Neuronal stem cell (in vitro differentiated cells): ENCODE results near the gene UNCX.

Source experiments
- DNase-seq: peaks from one replicate; pipeline ENCODE4 v3.0.0-alpha.2; 2013; ENCODE audit warnings: low spot score
- H2AFZ ChIP-seq: one replicate; pipeline ENCODE4 v1.6.1; 2013; ENCODE audit warnings: mild to moderate bottlenecking, low read length, inconsistent platforms
- H2AK5ac ChIP-seq: 2 replicates; pipeline ENCODE4 v1.6.1; 2013; ENCODE audit warnings: low read depth, mild to moderate bottlenecking, inconsistent platforms, low read length, moderate library complexity, mixed read lengths
- H2BK120ac ChIP-seq: 2 replicates; pipeline ENCODE4 v1.6.1; 2013; ENCODE audit warnings: low read depth, mild to moderate bottlenecking, inconsistent platforms, low read length, moderate library complexity, mixed read lengths
- H2BK12ac ChIP-seq: one replicate; pipeline ENCODE4 v1.6.1; 2013; ENCODE audit warnings: low read length, inconsistent platforms
- H2BK15ac ChIP-seq: 2 replicates; pipeline ENCODE4 v1.6.1; 2013; ENCODE audit warnings: mild to moderate bottlenecking, low read length, inconsistent platforms, mixed read lengths
- H2BK5ac ChIP-seq: one replicate; pipeline ENCODE4 v1.6.1; 2013; ENCODE audit warnings: inconsistent platforms, mild to moderate bottlenecking, low read length, moderate library complexity
- H3K14ac ChIP-seq: one replicate; pipeline ENCODE4 v1.6.1; 2013; ENCODE audit warnings: low read length, inconsistent platforms
- H3K18ac ChIP-seq: 2 replicates; pipeline ENCODE4 v1.6.1; 2013; ENCODE audit warnings: low read length, inconsistent platforms
- H3K23ac ChIP-seq: 2 replicates; pipeline ENCODE4 v1.6.1; 2013; ENCODE audit warnings: low read depth, mild to moderate bottlenecking, mixed read lengths, low read length, inconsistent platforms; ENCODE audit not compliant: poor library complexity
- H3K27ac ChIP-seq: replicated peaks from 3 replicates; pipeline ENCODE4 v1.5.1; 2013; ENCODE audit warnings: low read length, inconsistent platforms
- H3K27me3 ChIP-seq, 3 experiments: 2 replicates each; pipeline ENCODE4 v1.6.1; 2013; ENCODE audit warnings: low read length in 3 of 3, mild to moderate bottlenecking in 2 of 3, inconsistent platforms in 1 of 3, low read depth in 1 of 3, mixed read lengths in 1 of 3, moderate library complexity in 1 of 3; ENCODE audit not compliant: control insufficient read depth in 3 of 3, insufficient read depth in 3 of 3
- H3K36me3 ChIP-seq, 2 donors: replicated peaks in 1 of 2; 2 replicates each; pipeline ENCODE4 v1.6.1; 2013; ENCODE audit warnings: low read length in 2 of 2; ENCODE audit not compliant: control insufficient read depth in 2 of 2, insufficient read depth in 2 of 2
- H3K4ac ChIP-seq: 2 replicates; pipeline ENCODE4 v1.6.1; 2013; ENCODE audit warnings: inconsistent platforms, mild to moderate bottlenecking, low read length, moderate library complexity
- H3K4me1 ChIP-seq, 2 donors: 1 replicate in 1 of 2; 2 replicates in 1 of 2; pipeline ENCODE4 v1.6.1; 2013; ENCODE audit warnings: low read length in 2 of 2, low read depth in 1 of 2; ENCODE audit not compliant: control insufficient read depth in 2 of 2, insufficient read depth in 1 of 2
- H3K4me2 ChIP-seq: one replicate; pipeline ENCODE4 v1.6.1; 2013; ENCODE audit warnings: mild to moderate bottlenecking, low read length, inconsistent platforms; ENCODE audit not compliant: insufficient read depth, poor library complexity, severe bottlenecking
- H3K4me3 ChIP-seq, 2 donors: 2 replicates each; pipeline ENCODE4 v1.5.1; 2013; ENCODE audit warnings: low read length in 2 of 2, mild to moderate bottlenecking in 2 of 2, inconsistent platforms in 1 of 2, moderate library complexity in 1 of 2
- H3K79me1 ChIP-seq: one replicate; pipeline ENCODE4 v1.6.1; 2013; ENCODE audit warnings: low read depth, mild to moderate bottlenecking, inconsistent platforms, low read length, moderate library complexity
- H3K9ac ChIP-seq: one replicate; pipeline ENCODE4 v1.6.1; 2013; ENCODE audit warnings: mild to moderate bottlenecking, low read depth, low read length, inconsistent platforms; ENCODE audit not compliant: poor library complexity
- H3K9me3 ChIP-seq, 2 donors: replicated peaks in 1 of 2; 2 replicates each; pipeline versions ENCODE3 to v1.6.1; 2013; ENCODE audit warnings: low read length in 2 of 2, mild to moderate bottlenecking in 2 of 2, inconsistent platforms in 1 of 2, low read depth in 1 of 2, mixed read lengths in 1 of 2, moderate library complexity in 1 of 2; ENCODE audit not compliant: control insufficient read depth in 2 of 2, insufficient read depth in 1 of 2
- H4K8ac ChIP-seq: one replicate; pipeline ENCODE4 v1.6.1; 2013; ENCODE audit warnings: low read depth, mild to moderate bottlenecking, inconsistent platforms, low read length, moderate library complexity
- H4K91ac ChIP-seq: one replicate; pipeline ENCODE4 v1.6.1; 2013; ENCODE audit warnings: low read length, low read depth, mild to moderate bottlenecking, inconsistent platforms; ENCODE audit not compliant: poor library complexity
- WGBS, 2 donors: extraction: QIAGEN DNeasy Blood & Tissue Kit; methylation state at CpG; one replicate each; pipeline ENCODE4 v1.1.7; 2013; ENCODE audit warnings: missing lambda C conversion rate in 2 of 2, mixed read lengths in 1 of 2; ENCODE audit not compliant: insufficient read length in 2 of 2, insufficient replicate concordance in 1 of 2; ENCODE audit errors: extremely low coverage in 2 of 2; 5-methylcytosine and 5-hydroxymethylcytosine counted together

The UNCX gene

DNA sequence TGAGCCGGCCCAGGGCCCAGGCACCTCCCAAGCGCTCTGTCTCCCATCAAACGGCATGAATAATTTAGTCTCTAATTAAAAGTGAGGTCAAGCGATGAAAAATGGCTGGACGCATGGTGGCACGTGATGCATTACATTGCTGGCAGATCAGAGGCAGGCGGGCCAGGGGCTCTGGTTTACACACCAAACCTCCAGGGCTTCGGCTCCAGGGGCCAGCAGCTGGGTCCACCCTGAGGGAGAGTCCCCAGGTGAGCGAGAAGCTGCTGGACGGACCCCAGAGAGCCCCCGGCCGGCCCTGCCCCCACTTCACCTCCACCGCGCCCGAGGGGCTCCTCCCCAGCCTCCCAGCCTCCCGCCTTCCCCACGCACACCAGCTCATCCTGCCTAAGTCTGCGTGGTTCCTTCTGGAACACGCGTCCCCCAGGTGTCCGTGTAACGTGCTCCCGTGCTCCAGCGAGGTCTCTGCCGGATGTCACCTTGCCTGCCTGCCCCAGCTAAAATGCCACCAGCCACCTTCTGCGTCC, 23.2 kb downstream of the UNCX start:
- Histone ChIP-seq H3K23ac (peak overlapping the region; percentile 27), H3K4me2 (no peak overlapping the region), H2BK120ac (no peak overlapping the region), H3K36me3 (no peaks in the 10 kb centered on the region), H3K4me3 (no peak overlapping the region), H3K4ac (no peak overlapping the region), H2BK15ac (peak overlapping the region; percentile 82), H3K27me3 (peaks cover 0 to 89% (median 0%) of the 10 kb centered on the region in 3 experiments), H2AFZ (no peak overlapping the region), H2BK5ac (peak overlapping the region; percentile 88), H4K91ac (no peak overlapping the region), H3K27ac (no peak overlapping the region), H3K14ac (no peak overlapping the region), H3K18ac (peak overlapping the region; percentile 67), H3K9ac (no peak overlapping the region), H3K79me1 (no peaks in the 10 kb centered on the region), H4K8ac (peak overlapping the region; percentile 68), H3K9me3 (no peaks in the 10 kb centered on the region), H2BK12ac (peak overlapping the region; percentile 46), H2AK5ac (peak overlapping the region; percentile 77), H3K4me1 (peaks cover 0 to 4% of the 10 kb centered on the region in 2 donors)
- no peak for DNase-seq
- WGBS, 2 donors: no CpG with 5 or more reads among the region's 26 CpGs

DNA sequence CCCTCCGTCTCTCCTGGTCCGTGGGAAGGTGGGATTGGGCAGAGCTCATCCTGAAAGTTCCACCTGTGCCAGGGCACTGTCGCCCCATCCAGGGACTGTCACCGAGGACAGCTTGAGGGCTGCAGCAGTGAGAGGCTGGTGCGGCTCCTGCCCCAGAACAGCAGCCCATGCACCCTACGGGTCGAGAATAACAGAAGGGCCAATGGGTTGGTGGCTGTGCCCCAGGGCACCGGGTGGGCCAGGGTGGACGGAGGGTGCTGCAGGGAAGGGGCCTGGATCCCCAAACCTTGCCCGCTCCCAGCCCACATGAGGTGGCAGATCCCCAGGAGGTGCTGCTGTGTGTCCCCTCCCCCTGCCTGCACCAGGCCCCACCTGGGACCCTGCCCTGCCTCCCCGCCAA, 23.9 kb downstream of the UNCX start:
- Histone ChIP-seq H2BK12ac (no peak overlapping the region), H3K4me3 (no peak overlapping the region), H3K79me1 (no peaks in the 10 kb centered on the region), H2AFZ (no peak overlapping the region), H3K9me3 (no peaks in the 10 kb centered on the region), H2BK5ac (peak overlapping the region; percentile 88), H2BK15ac (peak overlapping the region; percentile 82), H3K4me1 (peaks cover 0 to 4% of the 10 kb centered on the region in 2 donors), H2AK5ac (peak overlapping the region; percentile 71), H3K9ac (no peak overlapping the region), H3K4ac (peak overlapping the region; percentile 23), H2BK120ac (no peak overlapping the region), H3K36me3 (no peaks in the 10 kb centered on the region), H4K91ac (no peak overlapping the region), H3K4me2 (no peak overlapping the region), H3K23ac (peak overlapping the region; percentile 80), H4K8ac (peak overlapping the region; percentile 17), H3K27me3 (peaks cover 0 to 89% (median 0%) of the 10 kb centered on the region in 3 experiments), H3K18ac (peak overlapping the region; percentile 71), H3K14ac (no peak overlapping the region), H3K27ac (no peak overlapping the region)
- no peak for DNase-seq
- WGBS, 2 donors: no CpG with 5 or more reads among the region's 11 CpGs

DNA sequence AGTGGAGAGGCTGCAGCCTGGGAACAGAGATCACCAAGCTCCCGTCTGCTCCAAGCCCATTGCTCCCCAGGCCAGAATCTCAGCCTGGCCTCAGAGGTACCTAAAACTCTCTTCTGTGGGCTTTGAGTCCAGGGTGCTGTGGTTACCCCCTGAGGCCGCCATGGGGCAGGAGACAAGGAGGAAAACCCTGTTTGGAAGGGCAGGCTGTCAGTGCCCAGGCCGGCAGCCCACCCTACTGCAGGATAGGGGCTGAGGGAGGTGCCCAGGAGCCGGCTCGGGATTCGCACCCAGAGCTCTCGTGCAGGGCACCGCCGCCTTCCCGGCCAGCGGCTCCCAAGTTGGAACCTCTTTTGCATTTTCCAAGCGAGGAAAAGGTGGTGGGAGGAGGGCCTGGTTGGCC, 24.5 kb downstream of the UNCX start:
- Histone ChIP-seq H3K23ac (no peak overlapping the region), H2BK120ac (no peak overlapping the region), H3K27ac (no peak overlapping the region), H2AK5ac (peak overlapping the region; percentile 71), H2BK5ac (no peak overlapping the region), H3K4me3 (no peak overlapping the region), H2BK15ac (peak overlapping the region; percentile 37), H3K18ac (no peak overlapping the region), H3K14ac (no peak overlapping the region), H3K4me1 (peaks cover 0 to 4% of the 10 kb centered on the region in 2 donors), H3K4me2 (no peak overlapping the region), H3K27me3 (peaks cover 0 to 85% (median 0%) of the 10 kb centered on the region in 3 experiments), H2AFZ (no peak overlapping the region), H3K36me3 (no peaks in the 10 kb centered on the region), H4K91ac (no peak overlapping the region), H2BK12ac (no peak overlapping the region), H4K8ac (no peak overlapping the region), H3K79me1 (no peaks in the 10 kb centered on the region), H3K4ac (no peak overlapping the region), H3K9ac (no peak overlapping the region), H3K9me3 (no peaks in the 10 kb centered on the region)
- DNase-seq: no peak
- WGBS, 2 donors: no CpG with 5 or more reads among the region's 12 CpGs

DNA sequence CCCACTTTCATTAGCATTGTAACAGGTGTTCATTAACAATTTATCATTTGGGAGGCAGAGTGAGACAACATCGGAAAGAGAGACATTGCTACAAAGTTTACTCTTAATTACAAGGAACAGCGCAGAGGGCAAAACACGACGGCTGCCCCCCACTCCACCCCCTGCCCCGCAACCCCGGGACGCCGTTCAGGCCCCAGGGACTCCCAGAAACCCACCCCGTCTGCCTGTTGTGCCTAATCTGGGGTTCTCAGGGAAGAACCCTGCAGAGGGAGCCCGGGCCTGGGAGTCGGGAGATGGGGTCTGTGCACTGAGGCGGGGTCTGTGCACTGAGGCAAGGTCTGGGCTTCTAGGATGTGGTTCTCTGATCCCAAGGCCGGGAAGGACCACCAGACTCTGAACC, 25.2 kb downstream of the UNCX start:
- no peak overlapping the region for H2BK120ac ChIP-seq
- no peak overlapping the region for H3K27ac ChIP-seq
- H3K9ac ChIP-seq: no peak overlapping the region
- H3K9me3 ChIP-seq: no peaks in the 10 kb centered on the region
- no peak overlapping the region for H2BK5ac ChIP-seq
- H3K23ac ChIP-seq: no peak overlapping the region
- no peaks in the 10 kb centered on the region for H3K36me3 ChIP-seq
- H3K4ac ChIP-seq: no peak overlapping the region
- no peaks in the 10 kb centered on the region for H3K79me1 ChIP-seq
- no peak for DNase-seq
- no peak overlapping the region for H2BK15ac ChIP-seq
- no peak overlapping the region for H3K4me3 ChIP-seq
- H2AK5ac ChIP-seq: no peak overlapping the region
- no peak overlapping the region for H4K8ac ChIP-seq
- H2AFZ ChIP-seq: no peak overlapping the region
- no peak overlapping the region for H3K4me2 ChIP-seq
- no peak overlapping the region for H3K14ac ChIP-seq
- WGBS, 2 donors: no CpG with 5 or more reads among the region's 13 CpGs
- no peak overlapping the region for H4K91ac ChIP-seq
- H3K4me1 ChIP-seq: peaks cover 0 to 4% of the 10 kb centered on the region in 2 donors
- peaks cover 0 to 85% (median 0%) of the 10 kb centered on the region in 3 experiments for H3K27me3 ChIP-seq
- H3K18ac ChIP-seq: no peak overlapping the region
- no peak overlapping the region for H2BK12ac ChIP-seq
